Measurements from ENCODE around the gene CNTN5.
"Not testable (repeated sequence)": the region's sequence is repeated elsewhere in the genome, so short reads cannot be mapped to it uniquely, and the experiment has no call there.

The CNTN5 gene

DNA sequence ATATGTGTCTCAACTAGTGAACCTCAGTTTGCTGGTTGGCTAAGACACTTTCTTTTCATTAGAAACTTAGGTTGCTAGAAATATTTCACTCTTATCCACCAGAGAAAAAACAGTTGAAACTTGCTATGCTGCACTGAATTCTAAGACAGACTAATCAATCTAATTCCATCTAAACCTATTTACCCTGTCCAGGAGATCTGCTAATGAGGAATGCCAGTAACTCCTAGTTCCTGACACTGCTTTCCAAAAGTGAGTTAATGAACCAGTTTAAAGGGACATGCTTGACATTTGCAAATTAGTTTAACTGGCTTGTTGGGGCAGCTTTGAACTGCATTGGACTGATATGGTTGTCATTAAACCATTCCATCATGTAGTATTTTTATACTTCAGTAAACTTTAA, 258.5 kb downstream of the CNTN5 start:
- DNase-seq, result no peak

DNA sequence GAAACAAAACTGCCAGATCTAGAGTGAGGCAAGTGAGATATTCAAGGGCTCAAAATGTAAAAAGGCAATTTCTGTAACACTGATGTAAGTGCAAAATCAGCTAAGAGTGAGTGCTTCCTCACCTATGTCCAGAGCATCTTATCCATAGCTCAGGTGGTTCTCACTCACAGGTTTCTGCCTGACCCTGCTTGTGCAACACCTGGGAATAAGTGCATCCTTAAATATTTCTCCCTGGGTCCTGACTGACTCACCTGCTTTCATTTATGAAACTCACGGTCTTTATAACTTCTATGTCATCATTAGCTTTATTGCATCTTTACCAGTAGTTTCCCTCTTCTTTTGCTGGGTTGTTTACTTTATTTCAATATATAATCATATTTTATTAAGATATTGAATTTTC, 260.6 kb downstream of the CNTN5 start:
- no peak for DNase-seq

DNA sequence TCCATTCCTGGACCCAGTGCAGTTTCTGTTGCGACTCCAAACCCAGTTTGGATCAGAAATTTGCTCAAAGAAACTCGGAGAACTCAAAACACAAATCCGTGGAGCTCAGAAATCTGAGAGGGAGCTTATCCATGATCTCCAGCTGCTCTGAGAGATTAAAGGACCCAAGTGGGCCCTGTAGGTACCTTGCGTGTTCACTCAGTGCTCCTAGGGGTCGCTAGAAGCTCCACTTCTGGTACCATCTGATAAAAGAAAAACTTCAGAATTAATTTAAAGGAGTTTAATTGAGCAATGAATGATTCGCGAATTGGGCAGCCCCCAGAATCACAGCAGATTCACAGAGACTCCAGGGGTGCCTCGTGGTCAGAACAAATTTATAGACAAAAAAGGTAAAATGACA, 277.2 kb downstream of the CNTN5 start:
- not testable (repeated sequence) for DNase-seq

DNA sequence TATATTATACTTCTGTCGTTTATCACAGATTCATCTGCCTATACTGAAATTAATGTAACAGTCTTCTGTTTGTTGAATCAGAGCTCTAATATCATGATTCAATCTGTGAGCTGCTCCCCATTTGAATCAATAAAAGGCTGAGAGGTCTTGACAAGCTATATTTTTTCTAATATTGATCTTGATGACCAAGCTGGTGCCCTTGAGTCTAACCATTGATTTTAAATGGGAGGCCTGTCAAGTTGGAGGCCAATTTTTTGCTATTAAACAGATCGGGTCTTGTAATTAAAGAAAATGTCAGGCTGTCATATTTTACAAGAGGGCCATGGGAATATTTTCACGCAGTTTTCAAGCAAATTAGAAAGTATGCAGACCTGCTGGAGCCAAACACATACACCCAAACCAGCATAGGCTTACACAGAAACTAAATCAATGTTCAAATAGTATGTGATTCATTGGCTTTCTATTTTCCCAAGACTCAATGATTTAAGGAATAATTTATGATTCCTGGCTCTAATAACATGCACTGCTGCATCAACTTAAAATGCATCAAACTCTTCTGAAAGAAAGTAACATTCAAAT, 286.9 kb downstream of the CNTN5 start:
- DNase-seq, result no peak

DNA sequence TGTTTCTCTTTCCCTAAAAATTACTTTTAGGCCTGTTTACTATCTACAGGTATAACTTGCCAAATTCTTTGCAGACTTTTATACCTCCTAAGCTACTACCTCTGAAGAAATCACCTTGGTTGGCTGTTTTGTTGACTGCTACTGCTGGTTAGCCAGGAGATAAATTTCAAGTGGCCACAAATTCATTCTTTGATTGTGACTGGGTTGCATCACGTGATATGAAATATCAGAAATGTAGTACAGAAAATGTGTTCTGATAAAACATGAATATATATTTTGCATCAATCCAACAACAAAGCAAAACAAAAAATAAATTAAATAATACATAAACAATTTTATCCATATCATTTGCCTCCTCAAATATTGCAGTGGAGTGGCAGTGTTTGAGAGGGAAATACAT, 291.1 kb downstream of the CNTN5 start:
- DNase-seq, result no peak

DNA sequence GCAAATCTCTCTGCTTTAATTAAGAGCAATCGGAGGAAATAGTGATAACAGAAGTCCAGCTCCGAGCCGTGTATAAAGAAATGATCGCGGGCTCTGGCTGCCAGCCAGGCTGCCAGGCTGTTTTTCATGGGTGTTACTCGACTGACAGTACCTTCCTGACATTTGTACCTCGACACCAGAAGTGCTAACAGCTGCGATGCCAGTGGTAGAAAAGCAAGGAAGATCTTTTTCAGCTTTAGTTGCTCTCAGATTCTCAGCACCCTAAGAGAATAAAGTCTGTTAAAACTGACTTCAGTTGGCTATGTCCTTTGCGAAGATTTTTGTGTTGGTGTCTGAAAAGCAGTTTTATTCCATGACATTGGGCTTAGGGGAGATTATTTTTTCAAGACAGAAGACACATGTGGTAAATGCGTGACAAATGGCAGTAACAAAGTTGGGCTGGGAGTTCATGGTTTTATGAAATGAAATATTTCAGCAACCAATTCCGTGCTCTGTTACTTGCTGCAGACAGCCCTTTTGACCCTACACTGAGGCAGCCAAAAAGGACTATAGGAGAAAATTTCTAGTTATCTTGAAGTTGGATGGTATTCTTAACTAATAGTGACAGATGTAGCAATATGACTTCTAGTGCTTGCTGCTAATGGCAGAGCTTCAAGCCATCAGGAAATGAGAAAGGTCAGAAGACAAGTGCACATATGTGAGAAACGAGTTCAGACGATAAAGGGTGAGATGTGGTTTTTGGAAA, 296.2 kb downstream of the CNTN5 start:
- DNase-seq, result no peak

DNA sequence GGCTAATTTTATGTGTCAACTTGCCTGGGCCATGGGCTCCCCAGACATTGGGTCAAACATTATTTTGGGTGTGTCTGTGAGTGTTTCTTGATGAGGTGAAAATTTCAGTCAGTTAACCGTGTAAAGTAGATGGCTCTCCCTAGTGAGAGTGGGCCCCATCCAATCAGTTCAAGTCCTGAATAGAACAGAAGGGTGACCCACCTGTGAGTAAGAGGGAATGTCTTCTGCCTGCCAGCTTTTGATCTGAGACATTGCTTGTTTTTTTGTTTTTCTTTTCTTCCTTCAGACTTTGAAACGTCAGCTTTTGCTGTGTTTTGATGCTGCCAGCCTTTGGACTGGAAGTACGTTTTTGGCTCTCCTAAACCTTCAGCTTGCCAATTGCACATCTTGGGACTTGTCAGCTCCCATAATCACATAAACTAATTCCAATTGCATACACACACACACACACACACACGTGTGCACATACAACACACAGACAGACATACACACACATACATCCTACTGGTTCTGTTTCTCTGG, 300.1 kb downstream of the CNTN5 start:
- DNase-seq, result no peak

DNA sequence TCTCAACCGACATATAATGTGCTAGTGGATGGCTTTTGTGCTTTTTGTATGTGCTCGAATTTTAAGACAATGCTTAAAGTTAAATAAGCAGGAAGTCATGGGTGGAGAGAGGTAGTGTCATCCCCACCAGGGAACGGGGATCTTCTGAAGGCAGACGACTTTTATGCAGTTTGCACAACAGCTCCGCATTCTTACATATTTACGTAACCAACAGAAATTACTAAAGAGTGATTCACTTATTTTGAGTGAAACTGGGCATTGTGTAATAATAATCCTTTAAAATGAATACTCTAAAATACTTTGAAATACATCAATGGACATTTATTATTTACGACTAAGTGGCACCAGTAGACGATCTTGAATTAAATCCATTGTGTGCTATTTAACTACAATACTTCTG, 305.1 kb downstream of the CNTN5 start:
- no peak for DNase-seq

DNA sequence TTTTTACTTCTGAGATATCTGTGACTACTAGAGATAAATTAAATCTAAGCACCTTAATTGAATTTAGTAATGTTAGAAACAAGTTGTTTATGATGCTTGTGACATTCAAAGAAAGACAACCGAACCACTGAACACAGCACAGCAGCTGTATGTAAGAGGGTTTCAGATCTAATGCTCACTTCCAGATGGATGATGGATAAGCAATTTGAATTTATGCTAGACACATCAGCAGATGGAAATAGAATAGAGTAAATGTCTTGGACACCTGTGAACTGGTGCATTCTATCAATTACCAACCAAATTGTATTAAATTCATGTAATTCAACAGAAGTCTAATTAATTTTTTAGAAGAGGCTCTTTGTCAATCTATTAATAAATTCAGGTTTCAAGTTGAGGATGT, 306.3 kb downstream of the CNTN5 start:
- no peak for DNase-seq

DNA sequence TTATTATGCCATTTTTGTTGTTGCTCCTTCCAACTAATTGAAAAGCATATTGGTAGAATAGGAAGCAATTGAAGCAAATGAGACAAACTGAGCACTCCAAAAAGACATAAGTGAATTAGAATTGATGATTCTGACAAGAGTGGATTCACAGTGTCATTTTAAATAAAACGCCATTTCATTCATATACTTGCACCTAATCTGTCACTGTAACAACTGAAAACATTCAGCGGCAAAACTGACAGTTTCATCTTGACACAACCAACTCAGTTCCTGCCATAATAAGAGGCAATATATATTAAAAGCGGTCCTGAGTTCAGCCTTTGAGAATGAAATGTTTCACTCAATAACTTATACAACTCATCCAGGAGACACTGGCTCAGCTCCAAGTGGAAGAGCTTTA, 306.8 kb downstream of the CNTN5 start:
- no peak for DNase-seq

DNA sequence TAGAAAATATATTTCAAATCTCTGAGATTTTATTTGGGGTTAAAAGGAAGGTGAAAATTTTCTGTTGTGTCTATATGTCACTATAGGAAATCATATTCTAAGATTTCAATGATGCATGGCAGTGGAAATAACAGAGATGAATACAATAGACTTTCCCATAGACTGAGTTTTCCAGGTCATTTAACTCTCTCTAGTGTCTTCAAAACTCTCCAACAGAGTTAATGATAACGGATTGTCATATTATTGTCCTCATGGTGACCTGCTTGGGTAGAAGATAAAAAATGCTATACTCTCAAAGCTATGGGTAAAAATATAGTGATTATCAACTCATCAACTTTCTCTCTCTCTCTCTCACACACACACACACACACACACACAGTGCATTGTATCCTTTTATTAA, 312.9 kb downstream of the CNTN5 start:
- DNase-seq, result no peak

DNA sequence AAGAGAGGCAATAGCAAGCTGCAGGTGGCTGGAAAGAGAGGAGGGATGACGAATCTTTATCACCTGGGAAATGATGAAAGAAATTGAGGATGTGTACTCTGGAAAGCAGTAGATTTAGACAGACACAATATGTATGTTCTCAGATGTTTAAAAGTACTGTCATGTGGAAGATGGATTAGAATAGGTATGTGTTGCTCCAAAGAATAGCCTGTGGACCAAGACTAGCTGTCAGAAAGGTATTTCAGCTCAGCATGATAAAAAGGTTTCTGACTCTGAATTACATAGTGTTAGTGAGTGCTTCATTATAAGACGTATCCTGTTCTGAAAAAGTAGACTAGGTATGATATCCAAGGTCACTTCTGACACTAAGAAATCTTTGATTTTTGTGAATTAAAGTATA, 322.4 kb downstream of the CNTN5 start:
- no peak for DNase-seq

DNA sequence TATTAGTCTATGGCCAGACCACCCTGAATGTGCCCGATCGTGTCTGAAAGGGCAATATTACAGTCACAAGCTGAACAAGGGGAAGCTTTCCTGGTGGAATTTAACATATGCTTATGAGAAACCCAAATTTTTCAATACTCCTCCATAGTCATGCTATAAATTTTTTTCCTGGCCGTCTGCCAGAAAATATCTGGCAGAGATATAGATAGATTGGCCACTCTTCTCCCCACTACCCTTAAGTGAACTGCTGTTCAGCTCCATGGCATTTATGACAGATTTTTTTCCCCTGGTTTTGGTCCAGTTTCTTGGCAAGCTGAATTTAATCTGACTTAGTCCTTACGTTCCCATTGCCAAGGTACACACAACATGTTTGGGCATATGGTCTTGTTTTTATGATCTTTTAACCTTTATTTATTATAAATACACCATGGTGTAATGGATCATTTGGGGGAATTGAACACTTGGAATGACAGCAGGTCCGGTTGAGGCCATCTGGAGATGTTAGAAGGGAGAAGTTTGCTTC, 328.5 kb downstream of the CNTN5 start:
- no peak for DNase-seq

DNA sequence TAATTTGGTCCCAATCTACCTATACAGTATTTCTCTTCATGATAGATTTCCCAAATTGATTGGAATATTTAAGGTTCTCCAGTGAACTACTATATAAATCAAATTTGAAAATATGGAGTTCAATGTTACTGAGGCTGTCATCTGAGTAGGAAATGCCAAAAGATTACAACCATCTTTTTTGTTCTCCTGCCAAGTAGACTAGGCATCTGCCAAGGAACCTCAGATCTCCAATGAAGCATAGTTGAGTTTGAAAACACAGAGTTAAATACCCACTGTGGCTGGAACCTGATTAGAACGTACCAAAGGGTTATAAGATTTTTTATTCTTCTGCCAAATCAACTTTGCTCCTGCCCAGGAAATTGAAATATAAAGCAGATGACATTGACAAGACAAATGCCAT, 330.9 kb downstream of the CNTN5 start:
- no peak for DNase-seq

DNA sequence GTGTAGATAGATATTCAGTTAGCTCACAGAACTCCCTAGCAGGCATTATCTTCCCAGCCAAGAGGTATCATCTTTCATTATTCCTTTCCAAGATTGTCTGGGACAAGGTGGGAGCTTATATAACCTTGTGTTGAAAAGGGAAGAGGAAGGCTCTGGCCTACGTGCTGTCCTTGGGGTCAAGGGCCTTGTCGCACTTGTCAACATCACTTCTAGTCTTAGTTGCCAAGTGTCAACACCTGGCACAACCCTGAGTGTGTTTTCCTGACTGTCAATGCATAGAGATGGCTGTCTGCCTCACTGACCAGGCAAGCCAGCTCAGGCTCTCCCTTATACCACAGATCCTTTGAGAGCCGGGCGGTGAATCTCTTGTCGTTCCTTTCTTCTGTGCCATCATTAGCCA, 331.9 kb downstream of the CNTN5 start:
- DNase-seq, result no peak

DNA sequence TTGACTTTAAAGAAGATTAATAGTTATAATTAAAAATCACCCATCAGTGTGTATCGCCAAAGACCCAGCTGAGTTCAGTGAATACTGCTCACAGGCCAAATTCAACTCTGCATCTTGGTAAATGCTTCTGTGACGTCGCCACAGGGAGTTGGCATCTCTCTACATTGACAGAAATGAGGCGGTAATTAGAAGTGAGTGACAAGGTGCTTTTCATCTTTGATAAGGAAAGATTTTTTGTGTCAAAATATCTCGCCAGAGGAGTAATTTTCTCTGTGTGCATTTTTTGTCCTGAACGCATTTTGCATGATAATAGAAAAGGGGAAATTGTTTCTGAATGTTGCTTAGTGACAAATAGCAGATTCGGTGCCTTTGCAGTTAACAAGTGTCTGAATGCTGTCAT, 345.8 kb downstream of the CNTN5 start:
- DNase-seq, result no peak

DNA sequence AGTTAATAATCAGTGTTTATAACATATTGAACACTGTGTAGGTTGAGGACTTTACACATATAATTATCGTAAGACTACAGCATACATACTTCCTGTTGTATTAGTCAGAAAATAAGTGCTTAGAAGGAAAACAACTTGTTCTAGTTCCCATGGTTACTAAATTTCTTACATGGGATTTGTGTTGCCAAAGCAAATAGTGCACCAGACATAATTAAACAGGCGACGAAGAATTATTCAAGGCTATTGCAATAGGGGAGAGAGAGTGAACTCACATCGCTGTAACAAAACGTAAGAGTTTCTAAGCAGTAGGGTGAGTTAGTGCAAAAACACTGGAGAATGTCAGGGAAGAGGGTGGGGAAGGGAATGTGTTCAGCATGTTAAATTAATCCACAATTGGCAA, 347.8 kb downstream of the CNTN5 start:
- no peak for DNase-seq

DNA sequence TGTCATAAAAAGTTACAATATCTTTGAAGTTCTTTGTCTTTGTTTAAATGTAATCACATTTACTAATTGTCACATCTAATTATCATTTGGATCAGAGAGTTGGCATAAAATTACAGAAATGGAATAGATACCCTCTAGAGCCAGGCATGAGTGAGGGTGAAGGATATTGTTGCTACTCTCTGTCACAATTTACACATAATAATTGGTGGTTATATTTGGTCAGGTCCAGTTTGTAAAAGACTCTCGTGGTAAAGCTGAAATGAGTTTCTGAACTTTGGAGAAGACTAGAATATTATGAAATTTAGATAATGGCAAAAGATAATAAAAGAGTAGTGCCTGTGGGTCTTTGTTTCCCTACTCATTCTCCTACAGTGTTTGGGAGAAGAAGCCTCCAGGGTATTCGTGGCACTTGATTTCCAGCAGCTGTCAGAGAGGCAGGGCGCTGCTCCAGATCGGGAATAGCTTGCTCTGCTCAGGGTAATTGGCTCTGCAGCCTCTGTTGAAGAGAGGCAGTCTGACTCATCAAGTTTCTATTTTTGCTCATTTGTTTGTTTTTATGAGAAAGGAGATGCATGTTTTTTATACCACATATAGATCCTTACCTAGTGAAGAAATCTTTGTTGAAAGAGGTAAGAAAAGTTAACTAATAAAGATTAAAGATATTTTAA, 349.9 kb downstream of the CNTN5 start:
- peak; percentile 20 for DNase-seq

DNA sequence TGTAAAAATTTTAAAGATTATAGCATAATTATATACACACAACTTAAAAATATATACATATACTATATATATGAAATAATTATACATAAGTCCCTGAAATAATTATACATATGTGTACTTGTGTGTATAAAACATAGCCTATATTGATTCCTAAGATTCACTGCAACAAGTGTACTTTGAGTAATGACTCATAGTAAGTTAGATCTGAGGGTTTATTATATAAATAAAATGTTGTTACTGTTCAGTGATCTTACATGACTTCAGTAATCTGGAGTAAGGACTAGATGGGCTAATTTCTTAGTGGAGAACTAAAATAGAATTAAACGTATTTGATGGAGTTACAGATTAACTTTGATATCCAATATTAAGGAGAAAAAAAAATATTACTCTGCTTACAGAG, 350.5 kb downstream of the CNTN5 start:
- no peak for DNase-seq

DNA sequence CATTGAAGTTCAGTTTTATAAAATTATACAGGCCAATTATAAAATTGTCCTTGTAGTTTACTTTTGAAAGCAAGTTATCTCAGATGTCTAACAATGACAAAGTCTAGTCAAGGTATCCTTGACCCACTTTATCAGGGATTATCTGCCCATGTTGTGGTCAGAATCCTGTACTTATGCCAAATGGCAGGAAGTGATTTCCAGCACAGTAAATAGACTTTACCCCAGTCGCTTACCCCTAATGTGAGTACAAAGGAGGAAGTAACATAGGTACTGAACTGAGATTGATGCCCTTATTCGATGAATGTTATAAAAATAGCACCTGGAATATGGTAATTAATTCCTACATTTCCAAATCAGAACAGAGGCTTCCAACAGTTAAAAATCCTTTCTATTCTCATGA, 355.7 kb downstream of the CNTN5 start:
- no peak for DNase-seq

DNA sequence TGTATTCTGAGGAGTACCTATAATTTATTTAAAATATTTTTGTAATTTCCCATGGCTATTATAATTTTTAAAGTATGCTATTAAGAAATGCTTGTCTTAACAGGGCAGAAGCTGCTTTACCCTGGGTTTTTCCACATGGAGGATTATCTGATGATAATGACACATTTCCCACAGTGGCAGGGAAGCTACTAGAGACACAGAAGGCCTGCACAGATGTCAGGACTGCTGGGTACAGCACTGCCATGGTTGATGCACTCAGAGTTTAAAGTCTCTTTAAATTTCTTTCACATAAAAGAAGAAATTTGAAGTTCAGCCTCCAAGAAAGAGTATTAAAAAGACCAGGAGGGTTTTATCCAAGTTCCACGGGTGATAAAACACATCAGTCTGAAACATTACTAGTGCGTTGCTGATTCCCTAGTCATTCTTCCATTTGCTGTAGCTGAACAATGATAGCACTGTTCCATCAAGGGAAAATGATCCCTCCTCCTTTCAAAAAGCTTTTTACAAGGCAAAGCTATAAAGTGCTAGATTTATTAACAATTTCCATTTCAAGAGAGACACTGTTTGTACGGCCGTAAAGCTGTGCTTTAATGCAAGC, 363.0 kb downstream of the CNTN5 start:
- DNase-seq, result no peak

DNA sequence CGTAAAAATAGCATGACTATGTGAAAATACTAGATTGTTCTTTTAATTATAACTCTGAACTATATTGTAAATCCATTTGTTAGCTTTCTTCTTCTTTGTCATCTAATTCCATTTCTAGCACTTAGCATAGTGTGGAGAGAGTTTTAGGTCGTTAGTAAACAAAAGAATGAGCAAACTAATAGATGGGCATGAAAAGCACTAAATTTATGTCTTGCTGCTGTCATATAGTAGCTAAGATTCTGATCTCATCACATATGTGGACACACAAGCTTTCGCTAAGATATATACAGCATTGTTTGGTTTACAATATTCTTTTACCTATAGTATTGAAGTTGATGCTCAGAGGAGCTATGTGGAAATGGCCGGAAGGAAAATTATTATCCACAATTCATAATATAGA, 370.5 kb downstream of the CNTN5 start:
- no peak for DNase-seq

DNA sequence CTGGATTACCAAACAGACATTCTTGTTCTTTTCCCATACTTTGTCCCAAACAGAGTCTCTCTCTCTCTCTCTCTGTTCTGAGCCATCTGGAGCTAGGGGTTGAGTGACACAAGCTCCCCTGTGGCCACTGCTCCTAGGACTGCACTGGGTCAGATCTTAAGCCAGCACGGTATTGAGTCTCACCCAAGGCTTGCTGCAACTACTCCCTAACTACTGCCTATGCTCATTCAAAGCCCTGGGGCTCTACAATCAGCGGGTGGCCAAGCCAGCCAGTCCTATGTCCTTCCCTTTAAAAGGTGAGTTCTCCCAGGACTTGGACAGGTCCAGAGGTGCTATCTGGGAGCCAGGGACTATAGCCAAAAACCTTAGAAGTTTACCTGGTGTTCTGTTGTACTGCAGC, 385.6 kb downstream of the CNTN5 start:
- no peak for DNase-seq

DNA sequence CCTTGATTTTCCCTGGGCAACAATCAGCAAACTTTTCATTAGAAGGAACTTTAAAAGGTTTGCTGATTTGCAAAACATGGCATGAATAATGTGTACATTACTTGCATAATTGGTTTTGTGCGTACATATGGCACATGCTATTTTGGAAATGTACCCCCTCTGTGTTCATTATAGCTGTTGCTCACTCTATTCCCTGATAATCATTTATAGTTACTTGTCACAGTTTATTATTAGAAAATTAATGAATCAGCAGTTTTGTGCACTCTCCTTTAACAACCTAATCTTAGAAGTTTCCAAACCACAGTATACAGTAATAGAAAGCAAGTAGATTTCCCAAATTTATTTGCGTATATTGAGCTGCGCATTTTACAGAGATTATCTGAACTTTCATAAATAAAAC, 389.9 kb downstream of the CNTN5 start:
- no peak for DNase-seq

Measured in NCI-H1092 treated with DMSO at 0.1 percent for 48 hours (cell line).